Measurements from ENCODE around the gene ATXN7L3. TPM values are rescaled to one million over a fixed set of nuclear protein-coding genes. Genes with fewer than 3 reads are reported as not detected.

Gene ATXN7L3
- total RNA-seq, 3 donors from 2014 or later: 34.7 to 45.8 (median 38.3) TPM

DNA sequence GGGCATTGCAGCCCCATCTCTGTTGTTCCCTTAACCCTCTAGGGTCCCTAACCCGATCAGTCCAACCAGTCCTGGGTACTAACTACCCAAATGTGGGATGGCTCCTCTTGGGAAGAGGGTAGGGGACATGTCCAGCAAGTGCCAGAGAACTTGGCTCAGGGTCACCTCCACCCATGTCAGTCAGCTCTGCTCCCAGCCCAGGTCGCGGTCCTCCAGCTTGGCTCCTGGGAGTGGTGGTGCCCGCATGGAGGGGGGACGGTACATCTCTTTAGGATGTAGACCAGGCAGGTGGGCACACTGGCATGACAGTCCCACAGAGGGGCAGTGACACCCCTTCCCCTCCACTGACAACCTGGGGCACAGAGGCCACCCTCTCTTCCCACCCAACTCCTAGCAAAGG, 6.9 kb downstream of the ATXN7L3 start:
- DNase-seq (ENCODE audit: low spot score in 2 of 2): no peak
- no peaks in the 10 kb centered on the region for H3K9me3 ChIP-seq
- H3K27me3 ChIP-seq: no peaks in the 10 kb centered on the region
- H3K4me3 ChIP-seq: no peak overlapping the region
- intact Hi-C loops (cut with DNase I; ENCODE audit: low total_unique reads): no loop called here
- no peak for TF ChIP-seq POLR2A (IDR thresholded peaks at IDR 0.05)
- TF ChIP-seq POLR2AphosphoS5 (IDR thresholded peaks at IDR 0.05): no peak
- TF ChIP-seq, protein P1, sequence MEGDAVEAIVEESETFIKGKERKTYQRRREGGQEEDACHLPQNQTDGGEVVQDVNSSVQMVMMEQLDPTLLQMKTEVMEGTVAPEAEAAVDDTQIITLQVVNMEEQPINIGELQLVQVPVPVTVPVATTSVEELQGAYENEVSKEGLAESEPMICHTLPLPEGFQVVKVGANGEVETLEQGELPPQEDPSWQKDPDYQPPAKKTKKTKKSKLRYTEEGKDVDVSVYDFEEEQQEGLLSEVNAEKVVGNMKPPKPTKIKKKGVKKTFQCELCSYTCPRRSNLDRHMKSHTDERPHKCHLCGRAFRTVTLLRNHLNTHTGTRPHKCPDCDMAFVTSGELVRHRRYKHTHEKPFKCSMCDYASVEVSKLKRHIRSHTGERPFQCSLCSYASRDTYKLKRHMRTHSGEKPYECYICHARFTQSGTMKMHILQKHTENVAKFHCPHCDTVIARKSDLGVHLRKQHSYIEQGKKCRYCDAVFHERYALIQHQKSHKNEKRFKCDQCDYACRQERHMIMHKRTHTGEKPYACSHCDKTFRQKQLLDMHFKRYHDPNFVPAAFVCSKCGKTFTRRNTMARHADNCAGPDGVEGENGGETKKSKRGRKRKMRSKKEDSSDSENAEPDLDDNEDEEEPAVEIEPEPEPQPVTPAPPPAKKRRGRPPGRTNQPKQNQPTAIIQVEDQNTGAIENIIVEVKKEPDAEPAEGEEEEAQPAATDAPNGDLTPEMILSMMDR (IDR thresholded peaks at IDR 0.05): no peak
- H3K36me3 ChIP-seq: peaks cover 10% of the 10 kb centered on the region
- peak overlapping the region; percentile 62 to 76 for H3K27ac ChIP-seq
- peaks cover 0 to 4% of the 10 kb centered on the region in 2 donors for H3K4me1 ChIP-seq

DNA sequence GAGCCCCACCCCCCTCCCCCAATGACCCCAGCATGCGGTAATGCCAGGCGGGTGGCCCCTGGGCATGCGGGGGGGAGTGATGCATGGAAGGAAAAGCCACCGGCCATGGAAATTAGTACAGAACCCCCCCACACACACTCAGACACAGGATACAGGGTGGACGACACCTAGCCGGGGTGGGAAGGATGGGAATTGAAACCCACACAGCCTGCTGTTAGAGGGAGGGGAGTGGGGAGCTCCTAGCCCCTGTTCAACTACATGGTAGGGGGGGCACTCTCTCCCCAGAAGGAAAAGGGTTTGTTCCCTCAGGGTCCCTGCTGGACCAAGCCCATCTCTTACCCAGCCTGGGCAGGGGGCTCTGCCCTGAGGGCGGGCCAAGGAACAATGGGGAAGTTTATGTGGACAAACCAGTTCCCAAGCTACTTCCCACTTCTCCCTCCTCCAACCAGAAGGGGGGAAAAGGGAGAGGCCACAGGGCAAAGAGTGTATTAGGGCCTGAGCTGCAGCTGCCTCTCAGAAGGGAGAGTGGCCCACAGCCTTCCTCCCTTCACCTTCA, 7.7 kb downstream of the ATXN7L3 start:
- Histone ChIP-seq H3K27me3 (no peaks in the 10 kb centered on the region), H3K9me3 (no peaks in the 10 kb centered on the region), H3K4me3 (no peak overlapping the region), H3K27ac (peak overlapping the region; percentile 62 to 76), H3K4me1 (no peaks in the 10 kb centered on the region), H3K36me3 (peaks cover 10% of the 10 kb centered on the region)
- no peak for TF ChIP-seq POLR2A (IDR thresholded peaks at IDR 0.05)
- TF ChIP-seq, protein P1 (IDR thresholded peaks at IDR 0.05): no peak
- TF ChIP-seq POLR2AphosphoS5 (IDR thresholded peaks at IDR 0.05): no peak
- no peak for DNase-seq (ENCODE audit: low spot score in 2 of 2)
- intact Hi-C loops (cut with DNase I; ENCODE audit: low total_unique reads): no loop called here

DNA sequence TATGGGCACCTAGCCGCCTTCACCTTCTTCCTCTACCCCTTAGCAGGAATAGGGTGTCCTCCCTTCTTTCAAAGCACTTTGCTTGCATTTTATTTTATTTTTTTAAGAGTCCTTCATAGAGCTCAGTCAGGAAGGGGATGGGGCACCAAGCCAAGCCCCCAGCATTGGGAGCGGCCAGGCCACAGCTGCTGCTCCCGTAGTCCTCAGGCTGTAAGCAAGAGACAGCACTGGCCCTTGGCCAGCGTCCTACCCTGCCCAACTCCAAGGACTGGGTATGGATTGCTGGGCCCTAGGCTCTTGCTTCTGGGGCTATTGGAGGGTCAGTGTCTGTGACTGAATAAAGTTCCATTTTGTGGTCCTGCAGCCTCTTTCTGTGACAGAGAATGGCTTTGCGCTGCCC, 8.3 kb downstream of the ATXN7L3 start:
- no peaks in the 10 kb centered on the region for H3K27me3 ChIP-seq
- H3K27ac ChIP-seq: peak overlapping the region; percentile 62 to 76
- TF ChIP-seq POLR2A (IDR thresholded peaks at IDR 0.05) (no peak), POLR2AphosphoS5 (IDR thresholded peaks at IDR 0.05) (no peak)
- TF ChIP-seq, protein P1 (IDR thresholded peaks at IDR 0.05): no peak
- DNase-seq (ENCODE audit: low spot score in 2 of 2): no peak
- peaks cover 10% of the 10 kb centered on the region for H3K36me3 ChIP-seq
- H3K9me3 ChIP-seq: no peaks in the 10 kb centered on the region
- H3K4me3 ChIP-seq: no peak overlapping the region
- intact Hi-C loops (cut with DNase I; ENCODE audit: low total_unique reads): no loop called here
- H3K4me1 ChIP-seq: no peaks in the 10 kb centered on the region

DNA sequence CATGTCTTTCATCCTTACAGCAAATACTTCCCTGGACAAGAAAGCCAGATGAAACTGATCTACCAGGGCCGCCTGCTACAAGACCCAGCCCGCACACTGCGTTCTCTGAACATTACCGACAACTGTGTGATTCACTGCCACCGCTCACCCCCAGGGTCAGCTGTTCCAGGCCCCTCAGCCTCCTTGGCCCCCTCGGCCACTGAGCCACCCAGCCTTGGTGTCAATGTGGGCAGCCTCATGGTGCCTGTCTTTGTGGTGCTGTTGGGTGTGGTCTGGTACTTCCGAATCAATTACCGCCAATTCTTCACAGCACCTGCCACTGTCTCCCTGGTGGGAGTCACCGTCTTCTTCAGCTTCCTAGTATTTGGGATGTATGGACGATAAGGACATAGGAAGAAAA, 9.2 kb downstream of the ATXN7L3 start:
- DNase-seq (ENCODE audit: low spot score in 2 of 2): no peak
- Histone ChIP-seq H3K27ac (no peak overlapping the region), H3K27me3 (no peaks in the 10 kb centered on the region), H3K9me3 (no peaks in the 10 kb centered on the region), H3K4me3 (no peak overlapping the region), H3K36me3 (peaks cover 10% of the 10 kb centered on the region), H3K4me1 (peaks cover 0 to 3% of the 10 kb centered on the region in 2 donors)
- TF ChIP-seq POLR2AphosphoS5 (IDR thresholded peaks at IDR 0.05): no peak
- no peak for TF ChIP-seq POLR2A (IDR thresholded peaks at IDR 0.05)
- TF ChIP-seq, protein P1 (IDR thresholded peaks at IDR 0.05): no peak
- intact Hi-C loops (cut with DNase I; ENCODE audit: low total_unique reads): no loop called here

DNA sequence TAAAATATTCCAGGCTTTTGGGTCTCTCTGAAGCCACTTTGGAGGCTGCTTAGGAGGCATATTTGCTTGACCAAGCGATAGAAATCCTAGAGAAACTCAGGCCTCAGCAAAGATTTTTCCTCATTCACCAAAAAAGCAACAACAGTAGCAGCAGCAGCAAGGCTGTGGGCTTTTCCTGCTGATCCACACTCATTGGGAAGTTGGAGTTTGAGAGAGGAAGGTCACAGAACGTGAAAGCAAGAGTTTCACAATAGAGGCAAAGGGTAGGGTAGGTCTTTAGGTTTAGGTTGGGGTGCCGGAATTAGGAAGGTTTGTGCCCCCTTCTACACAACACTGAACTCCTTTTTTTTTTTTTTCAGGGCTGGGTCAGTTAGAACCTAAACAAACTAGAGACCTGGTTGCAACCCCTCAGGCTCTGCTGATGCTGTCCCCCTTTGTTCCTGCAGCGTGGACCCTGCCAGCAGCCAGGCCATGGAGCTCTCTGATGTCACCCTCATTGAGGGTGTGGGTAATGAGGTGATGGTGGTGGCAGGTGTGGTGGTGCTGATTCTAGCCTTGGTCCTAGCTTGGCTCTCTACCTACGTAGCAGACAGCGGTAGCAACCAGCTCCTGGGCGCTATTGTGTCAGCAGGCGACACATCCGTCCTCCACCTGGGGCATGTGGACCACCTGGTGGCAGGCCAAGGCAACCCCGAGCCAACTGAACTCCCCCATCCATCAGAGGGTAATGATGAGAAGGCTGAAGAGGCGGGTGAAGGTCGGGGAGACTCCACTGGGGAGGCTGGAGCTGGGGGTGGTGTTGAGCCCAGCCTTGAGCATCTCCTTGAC, 10.9 kb downstream of the ATXN7L3 start:
- intact Hi-C loops (cut with DNase I; ENCODE audit: low total_unique reads): no loop called here
- H3K27ac ChIP-seq: peak overlapping the region; percentile 97 to 99

More for the DNA sequence above, 10.9 kb downstream of the ATXN7L3 start:
- DNase-seq (ENCODE audit: low spot score in 2 of 2): no peak
- Histone ChIP-seq H3K36me3 (no peaks in the 10 kb centered on the region), H3K4me3 (peak overlapping the region in 1 of 3 donors; percentile 93), H3K4me1 (peaks cover 0 to 10% of the 10 kb centered on the region in 2 donors), H3K27me3 (no peaks in the 10 kb centered on the region), H3K9me3 (no peaks in the 10 kb centered on the region)
- TF ChIP-seq POLR2AphosphoS5 (IDR thresholded peaks at IDR 0.05) (no peak), POLR2A (IDR thresholded peaks at IDR 0.05) (no peak)
- TF ChIP-seq, protein P1 (IDR thresholded peaks at IDR 0.05): no peak
